ENCODE measurements around the gene MYBPHL.

- TF ChIP-seq CTCF (IDR thresholded peaks at IDR 0.05): no peak
- no peak for TF ChIP-seq POLR2A (IDR thresholded peaks at IDR 0.05)
Observed at GRCh38 chr1:109247401-109248365, 59.1 kb downstream of the MYBPHL start.
